ENCODE measurements around the gene SYMPK.

GRCh38 chr19:45897261-45897812 lies 34.4 kb upstream of the SYMPK start:
- no peak for TF ChIP-seq POLR2AphosphoS5 (IDR thresholded peaks at IDR 0.05; ENCODE audit: borderline replicate concordance, low read depth, low read length)
- no peak for TF ChIP-seq EZH2 (IDR thresholded peaks at IDR 0.05)

Measured in SK-N-MC (cell line).